Measurements from ENCODE around the gene COPS2. TPM values are rescaled to one million over a fixed set of nuclear protein-coding genes. Genes with fewer than 3 reads are reported as not detected.
"Not testable (repeated sequence)": the region's sequence is repeated elsewhere in the genome, so short reads cannot be mapped to it uniquely, and the experiment has no call there.

The COPS2 gene
- polyA plus RNA-seq, 3 donors from 2014 or later, result 18.1 to 30.0 (median 21.6) TPM

GRCh38 chr15:49178497-49178896, 23.1 kb upstream of the COPS2 start:
- peaks cover 0 to 11% (median 4%) of the 10 kb centered on the region in 3 donors for H3K36me3 Mint-ChIP-seq
- H3K27ac Mint-ChIP-seq, result no peak overlapping the region
- no peak for DNase-seq
- no peak overlapping the region for H3K4me3 Mint-ChIP-seq
- H3K27me3 Mint-ChIP-seq (ENCODE audit: low read depth in 3 of 3), result no peaks in the 10 kb centered on the region
- no peaks in the 10 kb centered on the region for H3K9me3 Mint-ChIP-seq
- peaks cover 10 to 22% of the 10 kb centered on the region in 2 donors for H3K4me1 Mint-ChIP-seq

- not testable (repeated sequence) for H3K36me3 Mint-ChIP-seq; DNase-seq; H3K9me3 Mint-ChIP-seq; H3K27me3 Mint-ChIP-seq (ENCODE audit: low read depth in 3 of 3); H3K4me3 Mint-ChIP-seq
- Mint-ChIP-seq H3K4me1 (peaks cover 25 to 47% of the 10 kb centered on the region in 2 donors), H3K27ac (peak overlapping the region in 2 of 6 donors; percentile 38 to 75)
Measured at GRCh38 chr15:49175582-49176397, 20.4 kb upstream of the COPS2 start.

GRCh38 chr15:49174902-49175301, 19.5 kb upstream of the COPS2 start:
- H3K9me3 Mint-ChIP-seq, result no peaks in the 10 kb centered on the region
- H3K4me1 Mint-ChIP-seq, result peaks cover 34 to 56% of the 10 kb centered on the region in 2 donors
- peak overlapping the region in 2 of 6 donors; percentile 31 to 36 for H3K27ac Mint-ChIP-seq
- DNase-seq, result no peak
- H3K27me3 Mint-ChIP-seq (ENCODE audit: low read depth in 3 of 3), result peaks cover 0 to 5% (median 2%) of the 10 kb centered on the region in 3 donors
- H3K4me3 Mint-ChIP-seq, result no peak overlapping the region
- H3K36me3 Mint-ChIP-seq, result peaks cover 0 to 3% (median 0%) of the 10 kb centered on the region in 3 donors

GRCh38 chr15:49171790-49172189, 16.4 kb upstream of the COPS2 start:
- DNase-seq, result no peak
- no peaks in the 10 kb centered on the region for H3K9me3 Mint-ChIP-seq
- H3K27ac Mint-ChIP-seq, result peak overlapping the region in 1 of 6 donors; percentile 80
- H3K27me3 Mint-ChIP-seq (ENCODE audit: low read depth in 3 of 3), result peaks cover 0 to 6% (median 4%) of the 10 kb centered on the region in 3 donors
- H3K4me1 Mint-ChIP-seq, result peaks cover 39 to 65% of the 10 kb centered on the region in 2 donors
- H3K36me3 Mint-ChIP-seq, result peaks cover 0 to 3% (median 0%) of the 10 kb centered on the region in 3 donors
- H3K4me3 Mint-ChIP-seq, result peak overlapping the region; percentile 94 to 99 (median 97)

GRCh38 chr15:49169880-49170597, 14.6 kb upstream of the COPS2 start, which contains the start of gene GALK2:
TSS of gene GALK2 (plus strand) at chr15:49170247. CDS start at chr15:49170323, 76 bp downstream.
- H3K4me3 Mint-ChIP-seq, result peak within 1 kb of the TSS; percentile 94 to 99 (median 97)
- DNase-seq, result peak; percentile 72 to 77 (median 75)
- H3K27me3 Mint-ChIP-seq (ENCODE audit: low read depth in 3 of 3), result peaks cover 0 to 6% (median 4%) of the 10 kb centered on the region in 3 donors
- peak within 1 kb of the TSS; percentile 96 to 99 (median 98) for H3K27ac Mint-ChIP-seq
- H3K4me1 Mint-ChIP-seq, result peaks cover 35 to 49% of the 10 kb centered on the region in 2 donors
- H3K36me3 Mint-ChIP-seq, result peaks cover 0 to 3% (median 0%) of the 10 kb centered on the region in 3 donors
- H3K9me3 Mint-ChIP-seq, result no peaks in the 10 kb centered on the region

- Mint-ChIP-seq H3K27ac (peak overlapping the region in 1 of 6 donors; percentile 17), H3K9me3 (no peaks in the 10 kb centered on the region), H3K36me3 (peaks cover 0 to 3% (median 2%) of the 10 kb centered on the region in 3 donors), H3K27me3 (ENCODE audit: low read depth in 3 of 3) (peaks cover 0 to 6% (median 4%) of the 10 kb centered on the region in 3 donors), H3K4me1 (peaks cover 29 to 40% of the 10 kb centered on the region in 2 donors), H3K4me3 (no peak overlapping the region)
- DNase-seq, result no peak
Measured at GRCh38 chr15:49168016-49168415, 12.6 kb upstream of the COPS2 start.

GRCh38 chr15:49164865-49165264, 9.5 kb upstream of the COPS2 start:
- H3K27me3 Mint-ChIP-seq (ENCODE audit: low read depth in 3 of 3), result peaks cover 0 to 2% (median under 1%) of the 10 kb centered on the region in 3 donors
- no peak for DNase-seq
- peaks cover 4 to 7% (median 6%) of the 10 kb centered on the region in 3 donors for H3K36me3 Mint-ChIP-seq
- H3K9me3 Mint-ChIP-seq, result no peaks in the 10 kb centered on the region
- peaks cover 5 to 8% of the 10 kb centered on the region in 2 donors for H3K4me1 Mint-ChIP-seq
- no peak overlapping the region for H3K4me3 Mint-ChIP-seq
- H3K27ac Mint-ChIP-seq, result no peak overlapping the region

- no peaks in the 10 kb centered on the region for H3K27me3 Mint-ChIP-seq (ENCODE audit: low read depth in 3 of 3)
- no peak overlapping the region for H3K4me3 Mint-ChIP-seq
- peaks cover 4 to 7% (median 6%) of the 10 kb centered on the region in 3 donors for H3K36me3 Mint-ChIP-seq
- DNase-seq, result no peak
- no peaks in the 10 kb centered on the region for H3K9me3 Mint-ChIP-seq
- no peak overlapping the region for H3K27ac Mint-ChIP-seq
- no peaks in the 10 kb centered on the region for H3K4me1 Mint-ChIP-seq
Measured at GRCh38 chr15:49163678-49164077, 8.3 kb upstream of the COPS2 start.

GRCh38 chr15:49155834-49156627, 632 bp upstream of the COPS2 start:
- peaks cover 44 to 54% of the 10 kb centered on the region in 2 donors for H3K4me1 Mint-ChIP-seq
- peak in 2 of 3 donors; percentile 1 to 9 for DNase-seq
- H3K27ac Mint-ChIP-seq, result peak overlapping the region; percentile 93 to 100 (median 98)
- no peaks in the 10 kb centered on the region for H3K36me3 Mint-ChIP-seq
- no peaks in the 10 kb centered on the region for H3K9me3 Mint-ChIP-seq
- H3K4me3 Mint-ChIP-seq, result peak overlapping the region; percentile 98 to 100 (median 100)
- peaks cover 3 to 7% (median 6%) of the 10 kb centered on the region in 3 donors for H3K27me3 Mint-ChIP-seq (ENCODE audit: low read depth in 3 of 3)

GRCh38 chr15:49154799-49155109, 645 bp downstream of the COPS2 start:
- Mint-ChIP-seq H3K27me3 (ENCODE audit: low read depth in 3 of 3) (peaks cover 3 to 7% (median 6%) of the 10 kb centered on the region in 3 donors), H3K27ac (peak overlapping the region; percentile 93 to 100 (median 98)), H3K9me3 (no peaks in the 10 kb centered on the region), H3K4me3 (peak overlapping the region; percentile 98 to 100 (median 100)), H3K36me3 (no peaks in the 10 kb centered on the region), H3K4me1 (peaks cover 45 to 60% of the 10 kb centered on the region in 2 donors)
- no peak for DNase-seq

GRCh38 chr15:49154359-49154758, 1.0 kb downstream of the COPS2 start:
- Mint-ChIP-seq H3K4me1 (peaks cover 48 to 63% of the 10 kb centered on the region in 2 donors), H3K27ac (peak overlapping the region; percentile 45 to 100 (median 97)), H3K36me3 (no peaks in the 10 kb centered on the region), H3K27me3 (ENCODE audit: low read depth in 3 of 3) (peaks cover 3 to 7% (median 6%) of the 10 kb centered on the region in 3 donors), H3K4me3 (peak overlapping the region; percentile 98 to 100 (median 100)), H3K9me3 (no peaks in the 10 kb centered on the region)
- DNase-seq, result no peak

- Mint-ChIP-seq H3K27me3 (ENCODE audit: low read depth in 3 of 3) (peaks cover 3 to 7% (median 6%) of the 10 kb centered on the region in 3 donors), H3K36me3 (no peaks in the 10 kb centered on the region), H3K4me3 (peak overlapping the region in 3 of 5 donors; percentile 40 to 100 (median 56)), H3K9me3 (no peaks in the 10 kb centered on the region), H3K27ac (peak overlapping the region in 1 of 6 donors; percentile 62), H3K4me1 (peaks cover 58 to 76% of the 10 kb centered on the region in 2 donors)
- no peak for DNase-seq
Measured at GRCh38 chr15:49152552-49153312, 2.7 kb downstream of the COPS2 start.
